ENCODE data around the gene CSRNP2.
A peak's percentile ranks its signal among the peaks of the same experiment; 100 is the strongest.
"Not testable (repeated sequence)": the region's sequence is repeated elsewhere in the genome, so short reads cannot be mapped to it uniquely, and the experiment has no call there.

CSRNP2 gene

DNA sequence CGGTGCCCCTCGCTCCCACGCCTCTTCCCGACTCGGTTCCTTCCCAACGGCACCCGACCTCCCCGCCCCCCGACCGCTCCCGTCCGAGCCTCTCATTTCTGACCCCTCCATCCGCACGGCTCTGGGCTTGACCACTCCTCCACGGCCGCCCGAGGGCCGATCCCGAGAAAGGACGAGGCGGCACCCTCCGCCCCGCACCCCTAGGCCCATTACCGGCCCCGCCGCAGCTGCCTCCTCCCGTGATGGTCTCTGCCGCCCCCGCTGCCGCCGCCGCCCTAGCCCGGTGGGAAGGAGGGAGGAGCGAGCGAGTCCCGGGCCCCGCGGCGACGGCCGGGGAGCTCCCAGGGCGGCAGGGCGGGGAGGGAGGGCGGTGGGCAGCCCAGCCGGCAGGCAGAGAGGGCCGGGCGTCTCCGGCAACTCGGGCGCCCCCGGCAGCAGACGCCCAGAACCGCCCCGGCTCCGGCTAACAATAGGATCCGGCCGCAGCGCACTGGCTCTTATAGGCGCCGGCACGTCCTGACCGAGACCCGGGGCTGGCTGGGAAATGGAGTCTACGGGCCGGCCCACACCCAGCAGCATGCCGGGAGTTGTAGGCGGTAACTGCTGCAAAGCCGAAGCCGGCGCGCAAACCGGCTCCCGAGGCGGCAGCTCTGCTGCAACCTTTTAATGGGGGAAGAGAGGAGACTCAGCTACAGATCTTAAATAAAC lies at the start of gene CSRNP2:
CSRNP2 (minus strand) TSS at position 471 of the 708 bp plus-strand sequence. CDS start 7,035 bp downstream, outside the sequence.
- DNase-seq (ENCODE audit: low read depth) = peak; percentile 96

GRCh38 chr12:51132693-51133092 lies 49.3 kb upstream of the CSRNP2 start:
- DNase-seq (ENCODE audit: low read depth) = peak; percentile 13

DNA sequence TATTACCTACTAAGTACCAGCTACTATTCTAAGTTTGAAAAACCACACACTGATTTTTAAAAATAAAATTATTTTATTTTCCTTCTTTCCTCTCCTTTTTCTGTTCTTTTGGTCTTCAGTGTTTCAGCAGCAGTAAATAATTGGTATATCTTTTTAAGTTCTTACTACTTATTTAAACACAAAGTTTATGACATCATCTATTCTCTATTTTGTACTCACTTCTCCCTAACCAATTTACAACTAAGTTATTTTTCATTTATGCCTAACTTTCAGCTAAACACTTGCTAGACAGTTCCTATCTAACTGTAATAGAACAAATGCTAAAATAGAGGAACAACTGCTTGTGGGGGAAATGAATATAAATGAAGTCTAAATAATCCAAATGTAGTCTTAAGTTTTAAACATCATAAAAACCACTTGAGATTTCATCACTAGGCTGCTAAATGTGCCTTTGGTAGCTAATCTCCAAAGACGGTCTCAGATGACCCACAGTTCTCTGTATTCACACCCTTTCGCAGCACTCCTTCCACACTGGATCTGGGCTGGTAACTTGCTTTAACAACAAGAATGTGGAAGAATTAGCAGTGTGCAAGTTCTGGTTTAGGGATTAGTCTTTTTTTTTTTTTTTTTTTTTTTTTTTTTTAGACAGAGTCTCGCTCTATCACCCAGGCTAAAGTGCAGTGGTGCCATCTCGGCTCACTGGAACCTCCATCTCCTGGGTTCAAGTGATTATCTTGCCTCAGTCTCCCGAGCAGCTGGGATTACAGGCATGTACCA lies 48.5 kb upstream of the CSRNP2 start:
- no peak for DNase-seq (ENCODE audit: low read depth)

DNA sequence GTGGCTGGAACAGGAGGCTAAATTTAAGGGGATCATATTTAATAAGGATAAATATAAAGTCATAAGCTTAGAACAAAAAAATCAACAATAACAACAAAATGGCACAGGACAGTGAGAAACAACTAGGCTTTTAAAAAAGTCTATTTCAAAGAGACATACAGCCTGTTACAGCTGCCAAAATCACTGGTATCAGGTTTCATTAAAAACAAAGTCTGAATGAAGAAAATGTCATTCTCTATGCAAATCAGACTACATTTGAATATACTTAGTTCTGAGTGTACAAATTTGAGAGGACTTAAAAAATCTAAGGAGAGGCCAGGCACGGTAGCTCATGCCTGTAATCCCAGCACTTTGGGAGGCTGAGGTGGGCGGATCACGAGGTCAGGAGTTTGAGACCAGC lies 45.5 kb upstream of the CSRNP2 start:
- DNase-seq (ENCODE audit: low read depth) = peak; percentile 41

DNA sequence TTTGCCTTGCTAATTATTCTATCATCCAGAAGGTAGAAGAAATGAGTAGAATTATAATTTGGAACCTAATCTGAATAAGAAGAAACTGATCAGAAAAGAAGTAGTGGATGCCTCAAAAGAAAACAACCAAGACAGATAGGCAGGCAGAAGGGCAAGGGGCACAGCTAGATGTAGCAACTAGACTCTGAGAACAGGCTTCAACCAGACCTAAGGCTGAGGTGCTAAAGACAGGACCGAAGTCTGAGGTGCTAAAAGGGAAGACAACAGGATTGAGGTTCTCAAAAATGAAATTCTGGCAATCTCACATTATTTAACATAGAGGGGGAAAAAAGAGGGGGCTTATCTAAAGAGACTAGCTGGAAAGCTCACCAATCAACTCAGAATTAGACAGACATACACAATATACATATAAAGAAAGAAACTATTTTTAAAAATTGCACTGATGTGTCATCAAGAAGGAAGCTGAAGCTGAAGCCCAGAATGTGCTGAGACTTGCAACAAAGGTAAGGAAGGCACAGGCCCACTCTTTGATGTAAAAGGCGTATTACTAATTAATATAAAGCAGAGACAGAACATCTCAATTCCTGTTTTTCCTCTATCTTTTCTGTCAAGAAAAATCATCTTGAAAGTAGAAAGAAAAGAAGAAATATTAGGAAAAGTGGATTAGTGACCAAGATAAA lies 43.8 kb upstream of the CSRNP2 start:
- peak; percentile 25 for DNase-seq (ENCODE audit: low read depth)

- DNase-seq (ENCODE audit: low read depth) = no peak
Measured at GRCh38 chr12:51126297-51126696, 42.9 kb upstream of the CSRNP2 start.

DNA sequence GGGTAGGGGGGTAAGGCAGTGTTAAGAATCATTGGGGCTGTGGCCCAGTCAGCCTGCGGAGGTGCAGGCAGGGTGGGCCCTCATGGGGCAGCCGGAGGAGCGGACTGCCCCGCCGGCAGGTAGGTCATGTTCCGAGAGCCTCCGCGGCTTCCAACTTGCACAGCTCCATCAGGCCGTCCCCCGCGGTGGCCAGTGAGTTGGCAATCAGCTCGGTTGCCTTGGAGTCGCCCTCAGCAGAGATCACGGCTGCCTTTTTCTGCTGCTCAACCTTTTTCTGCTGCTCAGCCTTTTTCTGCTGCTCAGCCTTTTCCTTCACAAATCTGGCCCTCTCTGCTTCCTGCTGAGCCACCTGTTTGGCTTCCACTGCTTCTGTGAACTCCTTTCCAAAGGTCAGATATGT lies 41.1 kb upstream of the CSRNP2 start:
- DNase-seq (ENCODE audit: low read depth) = no peak

DNA sequence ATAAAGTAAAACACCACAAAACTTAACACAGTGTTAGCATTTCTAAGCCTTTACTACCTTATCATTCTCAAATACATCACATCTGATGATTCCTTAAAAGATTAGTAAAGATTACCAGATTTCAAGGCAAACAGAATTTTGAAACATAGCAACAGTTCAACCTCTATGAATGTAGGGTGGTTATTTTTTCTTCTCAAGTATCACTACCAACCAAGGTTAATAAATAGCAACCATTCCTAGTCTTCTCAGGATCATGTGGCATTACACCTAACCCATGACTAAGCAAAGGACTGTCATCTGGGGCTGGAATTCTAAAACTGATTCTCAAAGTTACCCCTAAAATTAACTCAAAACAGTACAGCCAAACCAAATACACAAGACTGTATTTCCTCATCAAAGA lies 39.4 kb upstream of the CSRNP2 start:
- no peak for DNase-seq (ENCODE audit: low read depth)

DNA sequence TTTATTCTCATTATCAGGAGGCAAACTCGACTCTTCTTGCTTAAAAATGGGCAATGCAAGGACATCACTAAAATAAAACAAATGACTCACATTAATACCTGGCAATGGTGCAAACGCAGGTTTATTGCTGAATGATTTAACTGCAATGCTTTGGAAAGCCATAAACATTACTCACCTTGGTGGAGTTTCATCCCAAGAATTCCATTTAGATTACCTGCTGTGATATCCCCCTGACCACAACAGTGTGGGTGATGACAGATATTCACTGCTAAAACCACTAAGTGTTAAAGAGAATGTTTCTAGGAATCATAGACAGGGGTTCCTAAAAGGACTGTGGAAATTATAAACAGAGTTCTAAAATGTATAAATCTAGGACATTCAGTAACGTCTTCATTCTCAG lies 35.3 kb upstream of the CSRNP2 start:
- DNase-seq (ENCODE audit: low read depth) = peak; percentile 52

DNA sequence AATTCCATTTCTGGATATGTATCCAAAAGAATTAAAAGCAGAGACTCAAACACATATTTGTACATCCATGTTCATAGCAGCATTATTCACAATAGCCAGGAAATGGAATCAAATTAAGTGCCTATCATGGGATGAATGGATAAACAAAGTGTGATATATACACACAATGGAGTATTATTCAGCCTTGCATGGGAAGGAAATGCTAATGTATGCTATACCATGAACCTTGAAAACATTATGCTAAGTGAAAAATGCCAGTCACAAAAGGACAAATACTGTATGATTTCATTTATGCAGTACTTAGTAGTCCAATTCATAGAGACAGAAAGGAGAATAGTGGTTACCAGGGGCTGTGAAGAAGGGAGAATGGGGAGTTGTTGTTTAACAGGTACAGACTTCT lies 32.1 kb upstream of the CSRNP2 start:
- no peak for DNase-seq (ENCODE audit: low read depth)

GRCh38 chr12:51108136-51108535 lies 24.7 kb upstream of the CSRNP2 start:
- no peak for DNase-seq (ENCODE audit: low read depth)

DNA sequence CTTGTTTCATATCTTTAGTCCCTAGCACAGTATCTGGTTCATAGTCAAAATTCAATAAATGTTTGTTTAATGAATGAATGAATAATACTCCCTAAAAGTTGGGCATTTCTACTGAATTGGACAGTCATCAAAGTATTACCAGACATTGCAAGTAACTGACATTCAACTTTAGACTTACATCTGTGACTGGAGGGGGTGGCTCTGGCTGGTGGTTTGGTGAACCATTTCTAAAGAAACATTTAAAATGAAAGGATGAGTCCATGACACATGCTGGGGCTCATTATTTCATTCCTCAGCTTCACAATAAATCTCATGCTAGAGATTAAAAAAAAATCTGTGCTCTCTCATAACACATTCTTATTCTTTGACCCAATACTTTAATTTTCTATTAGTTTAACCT lies 20.6 kb upstream of the CSRNP2 start:
- no peak for DNase-seq (ENCODE audit: low read depth)

- DNase-seq (ENCODE audit: low read depth) = no peak
Measured at GRCh38 chr12:51098611-51099010, 15.2 kb upstream of the CSRNP2 start.

- DNase-seq (ENCODE audit: low read depth) = no peak
Measured at GRCh38 chr12:51090705-51091229, 7.4 kb upstream of the CSRNP2 start.

DNA sequence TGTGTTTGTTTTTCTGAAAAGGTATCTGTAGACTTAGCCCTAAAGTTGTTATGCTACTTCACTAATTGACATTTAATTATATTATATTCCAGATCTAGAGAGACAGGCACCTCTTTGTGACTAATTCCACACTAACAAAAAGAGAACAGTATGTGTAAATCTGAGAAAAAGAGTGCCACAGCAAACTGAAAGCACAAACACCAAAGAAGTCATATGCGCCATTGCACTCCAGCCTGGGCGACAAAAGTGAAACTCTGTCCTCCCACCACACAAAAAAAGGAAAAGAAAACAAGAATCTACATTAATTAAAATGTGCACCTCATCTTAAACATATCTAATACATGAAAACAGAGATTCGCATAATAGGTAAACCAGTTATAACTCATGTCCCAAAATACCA lies 4.4 kb upstream of the CSRNP2 start:
- DNase-seq (ENCODE audit: low read depth) = no peak

- DNase-seq (ENCODE audit: low read depth) = no peak
Measured at GRCh38 chr12:51086933-51087332, 3.5 kb upstream of the CSRNP2 start.

DNA sequence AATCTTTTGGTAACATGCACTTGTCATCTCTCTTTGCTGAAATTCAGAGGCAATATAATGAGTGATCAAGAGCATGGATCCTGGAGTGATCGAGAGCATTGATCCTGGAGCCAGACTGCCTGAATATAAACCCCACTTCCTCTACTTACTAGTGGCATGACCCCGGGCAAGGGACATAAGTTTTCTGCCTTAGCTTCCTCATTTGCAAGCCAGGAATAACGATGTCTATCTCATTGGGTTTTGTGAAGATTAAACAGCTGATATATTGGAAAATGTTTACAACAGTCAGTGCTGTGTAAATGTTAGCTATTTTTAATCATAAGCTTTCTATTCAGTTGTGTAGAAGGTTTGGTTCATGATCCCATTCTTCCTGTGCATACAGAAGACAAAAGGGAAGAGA lies 2.4 kb upstream of the CSRNP2 start:
- no peak for DNase-seq (ENCODE audit: low read depth)

DNA sequence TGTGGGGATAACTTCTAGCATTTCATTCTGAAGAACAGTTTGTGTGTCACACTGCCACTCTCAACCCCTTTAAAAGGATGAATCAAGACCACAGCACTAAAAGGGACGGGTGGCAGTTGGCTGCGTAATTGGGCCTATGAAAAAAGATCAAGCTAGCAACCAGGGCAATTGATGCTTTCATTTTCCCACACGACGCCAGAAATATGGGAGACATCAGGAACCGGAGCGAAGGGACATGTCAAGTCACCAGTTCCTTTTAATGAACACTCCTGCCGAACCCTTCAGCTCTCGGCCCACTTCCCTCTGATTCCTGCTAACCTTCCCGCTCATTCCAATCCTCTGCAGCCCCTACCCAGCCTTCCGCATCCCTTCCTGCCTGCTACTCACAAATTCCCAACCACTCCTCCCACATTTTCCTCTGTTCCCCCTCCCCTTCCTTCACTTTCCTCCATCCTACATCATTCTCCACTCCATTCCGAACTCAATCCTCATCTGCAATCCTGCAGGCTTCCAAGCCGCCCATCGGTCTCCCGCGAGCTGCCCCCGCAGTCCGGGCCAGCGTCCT lies 753 bp downstream of the CSRNP2 start:
- peak; percentile 65 for DNase-seq (ENCODE audit: low read depth)

GRCh38 chr12:51081421-51081820 lies 2.0 kb downstream of the CSRNP2 start:
- no peak for DNase-seq (ENCODE audit: low read depth)

GRCh38 chr12:51080136-51080535 lies 3.3 kb downstream of the CSRNP2 start:
- no peak for DNase-seq (ENCODE audit: low read depth)

- not testable (repeated sequence) for DNase-seq (ENCODE audit: low read depth)
Measured at GRCh38 chr12:51078866-51079265, 4.5 kb downstream of the CSRNP2 start.

DNA sequence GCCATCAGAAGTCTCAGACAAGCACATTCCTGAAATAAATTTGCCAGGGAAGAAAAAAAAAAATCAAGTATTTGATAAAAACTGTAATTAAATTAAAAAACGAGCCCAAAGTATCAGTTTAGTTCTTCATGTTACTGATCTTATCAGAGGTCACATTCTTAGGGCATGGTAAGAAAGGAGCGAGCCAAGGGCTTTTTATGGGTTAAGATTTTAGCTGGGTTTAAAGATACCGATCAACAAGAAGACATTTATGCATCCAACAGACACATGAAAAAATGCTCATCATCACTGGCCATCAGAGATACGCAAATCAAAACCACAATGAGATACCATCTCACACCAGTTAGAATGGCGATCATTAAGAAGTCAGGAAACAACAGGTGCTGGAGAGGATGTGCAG lies 5.0 kb downstream of the CSRNP2 start:
- DNase-seq (ENCODE audit: low read depth) = not testable (repeated sequence)

All from EH (cell line).